PFSK-1 (cell line): Measurements from ENCODE around the gene NAPG.

ENCODE experiments used
- FOXP2 ChIP-seq: optimal IDR thresholded peaks from 2 replicates; pipeline ENCODE3; 2011; ENCODE audit warnings: borderline replicate concordance, control low read depth, inconsistent platforms; ENCODE audit not compliant: insufficient read depth; ENCODE audit errors: extremely low read length, extremely low read depth
- POLR2AphosphoS5 ChIP-seq: IDR thresholded peaks from 2 replicates; pipeline ENCODE4 v1.6.1; 2012; ENCODE audit warnings: low read depth, mild to moderate bottlenecking, control low read depth, low read length, moderate library complexity
- REST ChIP-seq, 2 experiments: IDR thresholded peaks; 2 replicates each; pipeline versions ENCODE4 v1.6.1 to v1.8.0; 2011 to 2012; ENCODE audit warnings: low read depth in 2 of 2, low read length in 2 of 2, control low read depth in 1 of 2, inconsistent platforms in 1 of 2, mild to moderate bottlenecking in 1 of 2, moderate library complexity in 1 of 2; ENCODE audit not compliant: insufficient read depth in 1 of 2
- SIN3A ChIP-seq: IDR thresholded peaks from 2 replicates; pipeline ENCODE4 v1.6.1; 2012; ENCODE audit warnings: mild to moderate bottlenecking, low read length, moderate library complexity, borderline replicate concordance; ENCODE audit not compliant: insufficient read depth
- TAF1 ChIP-seq: IDR thresholded peaks from 2 replicates; pipeline ENCODE4 v1.6.1; 2012; ENCODE audit warnings: low read length, control low read depth, borderline replicate concordance; ENCODE audit not compliant: insufficient read depth

Gene NAPG

GRCh38 chr18:10481831-10482230, 44.0 kb upstream of the NAPG start:
- TF ChIP-seq TAF1 (no peak), POLR2AphosphoS5 (no peak), REST (IDR thresholded peaks at IDR 0.05; ENCODE audit: insufficient read depth in 1 of 2, low read depth in 2 of 2, low read length in 2 of 2) (no peak), FOXP2 (no peak), SIN3A (no peak)

GRCh38 chr18:10482363-10482984, 43.4 kb upstream of the NAPG start:
- no peak for TF ChIP-seq FOXP2
- no peak for TF ChIP-seq SIN3A
- TF ChIP-seq REST (IDR thresholded peaks at IDR 0.05; ENCODE audit: insufficient read depth in 1 of 2, low read depth in 2 of 2, low read length in 2 of 2): no peak
- no peak for TF ChIP-seq POLR2AphosphoS5
- no peak for TF ChIP-seq TAF1

GRCh38 chr18:10482985-10483949, 42.6 kb upstream of the NAPG start:
- no peak for TF ChIP-seq SIN3A
- no peak for TF ChIP-seq POLR2AphosphoS5
- TF ChIP-seq TAF1: no peak
- TF ChIP-seq FOXP2: no peak
- TF ChIP-seq REST (IDR thresholded peaks at IDR 0.05; ENCODE audit: insufficient read depth in 1 of 2, low read depth in 2 of 2, low read length in 2 of 2): no peak

- TF ChIP-seq SIN3A (no peak), POLR2AphosphoS5 (no peak), FOXP2 (no peak), REST (IDR thresholded peaks at IDR 0.05; ENCODE audit: insufficient read depth in 1 of 2, low read depth in 2 of 2, low read length in 2 of 2) (no peak), TAF1 (no peak)
Observed at GRCh38 chr18:10485475-10485874, 40.4 kb upstream of the NAPG start.
